ENCODE results near the gene CBX2.

Gene CBX2

GRCh38 chr17:79800325-79801155 lies 22.6 kb downstream of the CBX2 start:
- peaks cover 31 to 37% of the 10 kb centered on the region in 2 donors for H3K4me1 ChIP-seq (ENCODE audit: control insufficient read depth in 2 of 2, insufficient read depth in 2 of 2, low read length in 2 of 2)
- peak overlapping the region; percentile 41 to 65 for H3K4me3 ChIP-seq (ENCODE audit: low read length in 2 of 2)

GRCh38 chr17:79801156-79802038 lies 23.4 kb downstream of the CBX2 start:
- H3K9me3 ChIP-seq (ENCODE audit: control insufficient read depth in 2 of 2, low read length in 2 of 2): no peaks in the 10 kb centered on the region
- peak overlapping the region; percentile 41 to 65 for H3K4me3 ChIP-seq (ENCODE audit: low read length in 2 of 2)
- peaks cover 25 to 31% of the 10 kb centered on the region in 2 donors for H3K4me1 ChIP-seq (ENCODE audit: control insufficient read depth in 2 of 2, insufficient read depth in 2 of 2, low read length in 2 of 2)
- no peak overlapping the region for H3K27ac ChIP-seq (ENCODE audit: low read depth in 2 of 2, low read length in 2 of 2)
- H3K36me3 ChIP-seq (ENCODE audit: control insufficient read depth in 2 of 2, insufficient read depth in 2 of 2, low read length in 2 of 2): no peaks in the 10 kb centered on the region
- H3K9ac ChIP-seq (ENCODE audit: low read depth in 1 of 2, low read length in 2 of 2): peak overlapping the region in 1 of 2 donors; percentile 31
- peaks cover 82 to 83% of the 10 kb centered on the region in 2 donors for H3K27me3 ChIP-seq (ENCODE audit: control insufficient read depth in 2 of 2, insufficient read depth in 2 of 2, low read length in 2 of 2)

More at GRCh38 chr17:79800325-79801155, 22.6 kb downstream of the CBX2 start:
- peaks cover 74% of the 10 kb centered on the region in 2 donors for H3K27me3 ChIP-seq (ENCODE audit: control insufficient read depth in 2 of 2, insufficient read depth in 2 of 2, low read length in 2 of 2)
- peak overlapping the region in 1 of 2 donors; percentile 31 for H3K9ac ChIP-seq (ENCODE audit: low read depth in 1 of 2, low read length in 2 of 2)
- H3K36me3 ChIP-seq (ENCODE audit: control insufficient read depth in 2 of 2, insufficient read depth in 2 of 2, low read length in 2 of 2): no peaks in the 10 kb centered on the region
- H3K9me3 ChIP-seq (ENCODE audit: control insufficient read depth in 2 of 2, low read length in 2 of 2): no peaks in the 10 kb centered on the region
- no peak overlapping the region for H3K27ac ChIP-seq (ENCODE audit: low read depth in 2 of 2, low read length in 2 of 2)

GRCh38 chr17:79802039-79802735 lies 24.2 kb downstream of the CBX2 start:
- Histone ChIP-seq H3K27me3 (ENCODE audit: control insufficient read depth in 2 of 2, insufficient read depth in 2 of 2, low read length in 2 of 2) (peaks cover 90 to 91% of the 10 kb centered on the region in 2 donors), H3K9ac (ENCODE audit: low read depth in 1 of 2, low read length in 2 of 2) (no peak overlapping the region), H3K36me3 (ENCODE audit: control insufficient read depth in 2 of 2, insufficient read depth in 2 of 2, low read length in 2 of 2) (no peaks in the 10 kb centered on the region), H3K4me1 (ENCODE audit: control insufficient read depth in 2 of 2, insufficient read depth in 2 of 2, low read length in 2 of 2) (peaks cover 24 to 30% of the 10 kb centered on the region in 2 donors), H3K9me3 (ENCODE audit: control insufficient read depth in 2 of 2, low read length in 2 of 2) (no peaks in the 10 kb centered on the region), H3K4me3 (ENCODE audit: low read length in 2 of 2) (no peak overlapping the region), H3K27ac (ENCODE audit: low read depth in 2 of 2, low read length in 2 of 2) (no peak overlapping the region)

GRCh38 chr17:79802736-79803420 lies 24.9 kb downstream of the CBX2 start:
- Histone ChIP-seq H3K36me3 (ENCODE audit: control insufficient read depth in 2 of 2, insufficient read depth in 2 of 2, low read length in 2 of 2) (no peaks in the 10 kb centered on the region), H3K27me3 (ENCODE audit: control insufficient read depth in 2 of 2, insufficient read depth in 2 of 2, low read length in 2 of 2) (peaks cover 96 to 97% of the 10 kb centered on the region in 2 donors), H3K4me1 (ENCODE audit: control insufficient read depth in 2 of 2, insufficient read depth in 2 of 2, low read length in 2 of 2) (peaks cover 23 to 27% of the 10 kb centered on the region in 2 donors), H3K9me3 (ENCODE audit: control insufficient read depth in 2 of 2, low read length in 2 of 2) (no peaks in the 10 kb centered on the region), H3K27ac (ENCODE audit: low read depth in 2 of 2, low read length in 2 of 2) (no peak overlapping the region), H3K4me3 (ENCODE audit: low read length in 2 of 2) (no peak overlapping the region), H3K9ac (ENCODE audit: low read depth in 1 of 2, low read length in 2 of 2) (no peak overlapping the region)

GRCh38 chr17:79803421-79803996 lies 25.6 kb downstream of the CBX2 start:
- Histone ChIP-seq H3K27ac (ENCODE audit: low read depth in 2 of 2, low read length in 2 of 2) (no peak overlapping the region), H3K4me3 (ENCODE audit: low read length in 2 of 2) (no peak overlapping the region), H3K36me3 (ENCODE audit: control insufficient read depth in 2 of 2, insufficient read depth in 2 of 2, low read length in 2 of 2) (no peaks in the 10 kb centered on the region), H3K9ac (ENCODE audit: low read depth in 1 of 2, low read length in 2 of 2) (no peak overlapping the region), H3K4me1 (ENCODE audit: control insufficient read depth in 2 of 2, insufficient read depth in 2 of 2, low read length in 2 of 2) (peaks cover 16 to 21% of the 10 kb centered on the region in 2 donors), H3K9me3 (ENCODE audit: control insufficient read depth in 2 of 2, low read length in 2 of 2) (no peaks in the 10 kb centered on the region), H3K27me3 (ENCODE audit: control insufficient read depth in 2 of 2, insufficient read depth in 2 of 2, low read length in 2 of 2) (peaks cover 96 to 97% of the 10 kb centered on the region in 2 donors)

GRCh38 chr17:79803997-79804855 lies 26.3 kb downstream of the CBX2 start:
- Histone ChIP-seq H3K9ac (ENCODE audit: low read depth in 1 of 2, low read length in 2 of 2) (no peak overlapping the region), H3K27me3 (ENCODE audit: control insufficient read depth in 2 of 2, insufficient read depth in 2 of 2, low read length in 2 of 2) (peaks cover 97% of the 10 kb centered on the region in 2 donors), H3K36me3 (ENCODE audit: control insufficient read depth in 2 of 2, insufficient read depth in 2 of 2, low read length in 2 of 2) (no peaks in the 10 kb centered on the region), H3K27ac (ENCODE audit: low read depth in 2 of 2, low read length in 2 of 2) (no peak overlapping the region), H3K4me3 (ENCODE audit: low read length in 2 of 2) (no peak overlapping the region), H3K9me3 (ENCODE audit: control insufficient read depth in 2 of 2, low read length in 2 of 2) (no peaks in the 10 kb centered on the region), H3K4me1 (ENCODE audit: control insufficient read depth in 2 of 2, insufficient read depth in 2 of 2, low read length in 2 of 2) (peaks cover 13 to 21% of the 10 kb centered on the region in 2 donors)

- Histone ChIP-seq H3K9me3 (ENCODE audit: control insufficient read depth in 2 of 2, low read length in 2 of 2) (no peaks in the 10 kb centered on the region), H3K27ac (ENCODE audit: low read depth in 2 of 2, low read length in 2 of 2) (no peak overlapping the region), H3K36me3 (ENCODE audit: control insufficient read depth in 2 of 2, insufficient read depth in 2 of 2, low read length in 2 of 2) (no peaks in the 10 kb centered on the region), H3K27me3 (ENCODE audit: control insufficient read depth in 2 of 2, insufficient read depth in 2 of 2, low read length in 2 of 2) (peaks cover 91 to 92% of the 10 kb centered on the region in 2 donors), H3K4me3 (ENCODE audit: low read length in 2 of 2) (no peak overlapping the region), H3K9ac (ENCODE audit: low read depth in 1 of 2, low read length in 2 of 2) (no peak overlapping the region), H3K4me1 (ENCODE audit: control insufficient read depth in 2 of 2, insufficient read depth in 2 of 2, low read length in 2 of 2) (peaks cover 13 to 19% of the 10 kb centered on the region in 2 donors)
Measured at GRCh38 chr17:79804856-79805696, 27.1 kb downstream of the CBX2 start.

- H3K9ac ChIP-seq (ENCODE audit: low read depth in 1 of 2, low read length in 2 of 2): no peak overlapping the region
- H3K4me3 ChIP-seq (ENCODE audit: low read length in 2 of 2): no peak overlapping the region
- H3K27me3 ChIP-seq (ENCODE audit: control insufficient read depth in 2 of 2, insufficient read depth in 2 of 2, low read length in 2 of 2): peaks cover 86 to 87% of the 10 kb centered on the region in 2 donors
Measured at GRCh38 chr17:79806446-79806760, 28.5 kb downstream of the CBX2 start.

More at GRCh38 chr17:79806446-79806760, 28.5 kb downstream of the CBX2 start:
- H3K36me3 ChIP-seq (ENCODE audit: control insufficient read depth in 2 of 2, insufficient read depth in 2 of 2, low read length in 2 of 2): no peaks in the 10 kb centered on the region
- no peaks in the 10 kb centered on the region for H3K9me3 ChIP-seq (ENCODE audit: control insufficient read depth in 2 of 2, low read length in 2 of 2)
- H3K27ac ChIP-seq (ENCODE audit: low read depth in 2 of 2, low read length in 2 of 2): no peak overlapping the region
- peaks cover 15 to 17% of the 10 kb centered on the region in 2 donors for H3K4me1 ChIP-seq (ENCODE audit: control insufficient read depth in 2 of 2, insufficient read depth in 2 of 2, low read length in 2 of 2)
